CD4-positive, alpha-beta T cell treated with Interleukin-1 beta for 1 hour (primary cell): ENCODE results near the gene ACP7.
"Not testable (repeated sequence)": the region's sequence is repeated elsewhere in the genome, so short reads cannot be mapped to it uniquely, and the experiment has no call there.

Source experiments
- DNase-seq, 2 donors: peaks; one replicate each; pipeline ENCODE4 v3.0.0-alpha.2; 2020 to 2022

ACP7 gene

DNA sequence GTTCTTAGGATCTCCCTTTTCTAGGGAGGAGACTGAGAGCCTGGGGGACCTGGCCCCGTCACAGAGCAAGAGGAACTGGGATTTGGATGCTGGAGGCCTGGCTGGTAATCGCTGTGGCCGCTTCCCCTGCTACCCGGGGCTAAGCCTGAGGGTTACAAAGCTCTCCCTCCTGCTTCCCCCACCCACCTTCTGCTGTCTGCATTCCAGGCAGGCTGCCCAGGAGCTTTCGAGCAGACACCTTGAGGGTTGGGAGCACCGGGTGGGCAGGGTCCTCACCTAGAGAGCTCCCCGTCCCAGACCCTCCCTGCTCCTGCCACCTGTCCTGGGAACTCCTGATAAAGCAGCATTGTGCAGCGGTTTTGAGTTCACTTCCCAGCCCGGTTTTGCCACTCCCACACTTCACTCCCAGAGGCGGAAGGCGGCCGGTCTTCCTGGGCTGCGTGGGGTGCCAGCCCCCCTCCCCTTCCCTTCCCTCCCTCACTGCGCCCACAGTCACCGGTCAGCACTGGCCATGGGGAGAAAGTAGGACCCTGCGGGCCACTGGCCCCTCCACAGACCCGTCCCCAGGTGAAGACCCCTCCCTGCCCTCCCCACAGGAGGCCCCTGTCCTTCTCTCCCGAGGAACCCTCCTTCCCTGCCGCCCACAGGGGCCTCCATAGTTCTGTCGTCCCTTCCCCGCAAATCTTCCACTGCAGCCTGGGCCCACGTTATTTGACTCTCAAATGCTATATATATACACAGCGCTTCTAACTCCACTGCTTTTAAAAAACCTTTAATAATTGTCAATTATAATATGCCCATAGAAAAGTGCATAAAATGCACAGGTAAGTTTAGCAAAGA is 49.5 kb downstream of the ACP7 start:
- no peak for DNase-seq

DNA sequence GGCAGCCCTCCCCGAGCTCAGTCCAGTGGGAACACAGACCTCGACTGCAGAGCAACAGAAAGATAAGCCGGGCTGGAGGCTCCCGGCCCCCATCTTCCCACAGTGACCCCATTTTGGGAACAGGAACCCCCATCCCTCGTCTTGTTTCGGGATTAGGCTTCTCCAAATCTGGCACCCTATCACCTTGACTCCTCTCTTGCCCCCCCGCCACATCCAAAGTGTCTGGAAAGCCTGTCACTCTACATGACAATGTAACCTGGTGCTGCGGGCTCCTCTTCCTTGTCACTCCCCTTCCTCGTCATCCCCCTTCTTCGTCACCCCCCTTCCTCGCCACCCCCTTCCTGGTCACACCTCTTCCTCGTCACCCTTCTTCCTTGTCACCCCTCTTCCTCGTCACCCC is 51.5 kb downstream of the ACP7 start:
- DNase-seq, result no peak

DNA sequence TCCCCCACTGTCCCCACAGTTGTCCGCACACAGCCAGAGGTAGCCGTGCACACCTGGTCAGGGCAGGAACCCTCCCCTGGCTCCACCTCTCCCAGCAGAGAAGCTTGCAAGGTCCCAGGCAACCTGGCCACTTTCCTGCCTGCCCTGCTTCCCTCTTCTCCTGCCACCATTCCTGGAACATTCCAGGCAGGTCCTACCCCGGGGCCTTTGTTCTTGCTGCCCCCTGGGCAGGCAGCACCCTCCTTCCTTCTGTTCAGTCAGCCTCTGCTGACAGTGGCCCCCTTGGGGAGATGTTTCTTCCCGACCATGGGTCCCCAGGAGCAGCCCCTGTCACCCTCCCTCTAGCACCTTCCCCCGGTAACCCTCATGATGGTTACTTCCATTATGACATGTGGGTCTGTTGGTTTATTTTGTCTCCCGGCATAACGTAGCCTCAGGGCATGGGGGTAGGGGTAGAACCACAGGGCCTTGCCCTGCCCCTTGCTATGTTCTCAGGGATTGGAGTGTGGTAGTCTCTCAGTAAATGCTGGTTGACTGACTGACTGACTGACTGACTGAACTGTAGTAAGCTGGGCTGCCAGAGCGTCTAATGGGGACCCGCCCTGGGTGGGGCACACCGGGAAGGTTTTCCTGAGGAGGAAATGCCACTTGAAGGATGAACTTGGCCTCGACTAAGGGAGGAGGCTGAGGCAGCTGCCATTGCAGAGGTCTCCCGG is 52.2 kb downstream of the ACP7 start:
- DNase-seq, result no peak

DNA sequence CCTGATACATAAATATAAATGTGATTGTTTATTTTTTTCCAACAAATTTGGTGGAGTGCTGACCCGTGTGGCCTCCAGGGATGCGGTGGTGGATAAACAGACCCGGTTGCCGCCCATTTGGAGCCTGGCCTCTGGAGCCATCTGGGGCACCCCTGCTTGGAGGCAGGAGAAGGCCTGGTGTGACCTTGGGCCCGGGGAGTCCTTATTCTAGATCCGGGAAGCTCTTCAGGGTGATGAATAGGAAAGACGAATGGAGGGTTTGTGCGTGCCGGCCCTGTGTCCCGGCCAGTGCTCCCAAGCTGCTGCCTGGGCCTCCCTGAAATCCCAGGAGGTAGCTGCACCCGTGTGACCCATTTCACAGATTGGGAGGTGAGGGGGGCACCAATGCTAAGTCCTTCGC is 53.0 kb downstream of the ACP7 start:
- DNase-seq, result no peak

DNA sequence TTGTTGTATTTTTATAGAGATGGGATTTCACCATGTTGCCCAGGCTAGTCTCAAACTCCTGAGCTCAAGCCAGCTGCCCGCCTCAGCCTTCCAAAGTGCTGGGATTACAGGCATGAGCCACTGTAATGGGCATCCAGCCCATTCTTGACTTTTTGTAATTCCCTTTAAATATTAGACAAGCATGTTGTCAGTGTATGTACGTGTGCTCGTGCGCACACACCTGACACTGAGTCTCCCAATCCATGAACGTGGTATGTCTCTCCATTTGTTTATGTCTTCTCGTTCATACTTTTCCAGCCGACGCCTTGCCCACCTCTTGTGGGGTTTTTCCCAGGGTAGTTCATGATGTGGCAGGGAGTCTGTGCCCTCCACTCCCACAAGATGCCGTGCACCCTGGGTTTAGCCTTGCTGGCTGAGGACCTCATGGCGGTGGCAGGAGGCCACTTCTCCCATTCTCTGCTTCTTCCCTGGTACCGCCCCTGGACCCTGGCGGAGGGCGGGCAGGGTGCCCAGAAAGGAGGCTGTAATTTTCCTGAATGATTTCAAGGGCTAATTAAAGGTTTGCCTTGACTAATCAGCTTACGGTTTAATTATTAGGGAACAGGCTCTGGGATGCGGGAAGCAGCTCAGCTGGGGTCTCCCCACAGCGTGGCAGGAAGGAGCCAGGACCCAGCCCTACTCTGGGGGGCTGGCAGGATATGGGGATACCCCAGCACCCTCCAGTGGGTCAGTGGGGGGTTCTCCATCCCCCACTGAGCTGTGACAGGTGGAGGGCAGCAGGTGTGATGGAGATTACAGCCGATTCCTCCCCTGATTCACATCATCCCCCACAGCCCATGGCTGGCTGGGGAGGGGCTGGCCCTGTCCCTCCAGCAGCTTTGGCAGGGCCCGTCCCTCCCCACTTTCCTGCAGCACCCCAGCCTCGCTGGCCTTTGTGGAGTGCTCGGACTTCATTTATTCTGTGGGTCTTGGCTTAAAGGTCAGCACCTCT is 54.3 kb downstream of the ACP7 start:
- no peak for DNase-seq

DNA sequence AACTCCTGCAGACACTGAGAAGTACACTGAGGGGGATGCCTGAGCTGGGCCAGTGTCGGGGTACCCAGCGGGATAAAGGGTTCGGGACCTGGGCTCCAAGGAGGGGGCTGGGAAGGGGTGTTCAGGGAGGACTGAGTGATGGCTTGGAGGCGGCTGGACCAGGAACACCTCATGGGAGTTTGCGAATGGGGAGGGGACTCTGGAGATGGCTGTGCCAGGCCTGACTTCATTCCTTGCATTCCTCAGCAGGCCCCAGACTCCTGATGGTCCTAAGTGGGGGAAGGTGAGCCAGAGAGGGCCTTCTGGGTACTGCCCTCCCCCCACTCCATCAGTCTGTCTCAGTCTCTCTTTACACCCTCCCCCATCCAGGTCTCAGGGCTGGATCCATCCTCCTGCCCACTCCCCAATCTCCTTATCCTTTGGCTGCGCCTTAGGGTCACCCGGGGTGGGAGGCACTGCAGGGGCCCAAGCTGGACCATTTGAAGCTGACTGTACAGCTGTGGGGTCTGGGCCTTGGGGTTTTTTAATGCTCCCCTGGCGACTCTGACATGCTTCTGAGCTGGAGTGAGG is 55.2 kb downstream of the ACP7 start:
- DNase-seq, result no peak

DNA sequence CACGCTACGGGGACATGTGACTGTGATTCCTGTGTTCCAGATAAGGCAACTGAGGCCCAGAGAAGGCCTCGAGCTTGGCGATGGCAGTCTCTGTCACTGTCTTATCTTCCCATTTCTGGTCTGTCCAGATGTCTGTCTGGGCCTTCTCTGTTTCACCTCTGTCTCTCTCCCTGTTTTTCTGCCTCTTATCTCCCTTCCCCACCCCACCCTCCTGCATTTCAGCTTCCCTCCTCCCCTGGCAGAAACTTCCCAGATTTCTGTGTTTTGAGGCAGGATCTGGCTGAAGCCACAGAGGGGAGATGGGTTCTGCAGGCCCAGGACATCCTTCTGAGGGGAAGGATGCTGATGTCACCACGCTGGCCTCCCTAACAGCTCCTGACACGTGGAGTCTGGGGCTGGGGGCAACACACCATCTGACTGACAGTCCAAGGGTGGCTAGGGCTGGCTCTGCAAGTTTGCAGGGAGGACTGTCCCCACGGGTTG is 55.8 kb downstream of the ACP7 start:
- DNase-seq, result no peak

DNA sequence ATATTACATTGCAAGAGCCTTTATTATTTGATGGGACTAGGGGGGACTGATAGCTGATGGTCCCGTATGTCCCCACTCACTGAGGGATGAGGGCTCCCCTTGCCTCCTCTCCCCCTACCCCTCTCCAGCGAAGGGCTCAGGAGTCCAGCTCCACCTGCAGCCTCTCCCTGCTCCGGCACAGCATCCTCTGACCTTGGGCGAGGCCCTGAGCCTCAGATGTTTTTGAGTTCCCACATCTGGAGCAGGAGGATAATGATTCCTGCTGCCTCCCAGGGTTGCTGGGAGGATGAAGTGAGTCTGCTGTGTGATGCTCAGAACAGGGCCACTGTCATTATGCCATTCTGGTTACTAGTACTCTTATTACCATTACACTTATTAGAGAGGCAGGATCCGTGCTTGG is 56.4 kb downstream of the ACP7 start:
- DNase-seq, result no peak

DNA sequence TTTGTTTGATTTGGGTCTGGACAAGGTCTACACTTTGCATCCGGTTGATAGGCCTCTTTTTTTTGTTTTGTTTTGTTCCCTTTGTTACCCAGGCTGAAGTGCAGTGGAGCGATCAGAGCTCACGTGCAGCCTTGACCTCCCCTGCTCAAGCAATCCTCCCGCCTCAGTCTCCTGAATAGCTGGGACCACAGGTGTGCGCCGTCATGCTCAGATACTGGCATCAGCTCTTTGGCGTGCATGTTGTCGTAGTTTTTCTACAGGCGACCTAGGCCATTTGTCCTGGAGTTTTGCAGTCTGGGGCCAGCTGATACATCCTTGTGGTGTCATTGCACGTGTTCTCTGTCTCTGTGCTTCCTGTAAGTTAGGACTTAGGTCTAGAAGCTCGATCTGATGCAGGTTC is 57.8 kb downstream of the ACP7 start:
- no peak for DNase-seq

DNA sequence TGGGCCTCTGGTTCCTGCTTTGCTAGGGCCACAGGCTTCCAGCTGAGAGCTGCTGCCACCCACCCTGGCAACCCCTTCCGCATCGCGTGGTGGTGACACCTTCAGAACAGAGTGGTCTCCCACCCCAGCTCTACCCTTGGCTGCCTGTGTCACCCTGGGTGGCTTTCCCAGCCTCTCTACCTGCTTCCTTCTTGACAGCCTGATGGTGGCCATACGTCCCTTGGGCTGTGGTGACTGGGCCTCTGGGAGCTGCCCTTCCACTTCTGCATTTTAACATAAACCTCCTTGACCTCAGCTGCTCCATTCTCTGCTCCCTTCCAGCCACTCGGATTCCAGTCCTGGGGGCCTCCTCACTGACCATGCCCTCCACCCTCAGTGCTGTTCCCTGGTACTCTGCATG is 58.5 kb downstream of the ACP7 start:
- no peak for DNase-seq

DNA sequence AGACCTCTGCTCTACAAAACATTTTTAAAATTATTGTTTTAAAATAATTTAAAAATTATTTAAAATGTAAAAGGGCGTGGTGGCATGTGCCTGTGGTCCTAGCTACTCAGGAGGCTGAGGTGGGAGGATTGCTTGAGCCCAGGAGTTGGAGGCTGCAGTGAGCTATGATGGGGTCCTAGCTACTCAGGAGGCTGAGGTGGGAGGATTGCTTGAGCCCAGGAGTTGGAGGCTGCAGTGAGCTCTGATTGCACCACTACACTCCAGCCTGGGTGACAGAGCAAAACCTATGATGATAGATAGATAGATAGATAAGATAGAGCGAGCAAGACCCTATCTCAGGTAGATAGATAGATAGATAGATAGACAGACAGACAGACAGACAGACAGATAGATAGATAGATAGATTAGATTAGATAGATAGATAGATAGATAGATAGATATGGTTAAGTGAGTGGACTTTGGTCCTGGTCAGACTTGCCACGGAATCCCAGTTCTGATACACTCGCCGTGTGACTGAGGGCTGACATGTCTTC is 59.7 kb downstream of the ACP7 start:
- DNase-seq, result not testable (repeated sequence)

DNA sequence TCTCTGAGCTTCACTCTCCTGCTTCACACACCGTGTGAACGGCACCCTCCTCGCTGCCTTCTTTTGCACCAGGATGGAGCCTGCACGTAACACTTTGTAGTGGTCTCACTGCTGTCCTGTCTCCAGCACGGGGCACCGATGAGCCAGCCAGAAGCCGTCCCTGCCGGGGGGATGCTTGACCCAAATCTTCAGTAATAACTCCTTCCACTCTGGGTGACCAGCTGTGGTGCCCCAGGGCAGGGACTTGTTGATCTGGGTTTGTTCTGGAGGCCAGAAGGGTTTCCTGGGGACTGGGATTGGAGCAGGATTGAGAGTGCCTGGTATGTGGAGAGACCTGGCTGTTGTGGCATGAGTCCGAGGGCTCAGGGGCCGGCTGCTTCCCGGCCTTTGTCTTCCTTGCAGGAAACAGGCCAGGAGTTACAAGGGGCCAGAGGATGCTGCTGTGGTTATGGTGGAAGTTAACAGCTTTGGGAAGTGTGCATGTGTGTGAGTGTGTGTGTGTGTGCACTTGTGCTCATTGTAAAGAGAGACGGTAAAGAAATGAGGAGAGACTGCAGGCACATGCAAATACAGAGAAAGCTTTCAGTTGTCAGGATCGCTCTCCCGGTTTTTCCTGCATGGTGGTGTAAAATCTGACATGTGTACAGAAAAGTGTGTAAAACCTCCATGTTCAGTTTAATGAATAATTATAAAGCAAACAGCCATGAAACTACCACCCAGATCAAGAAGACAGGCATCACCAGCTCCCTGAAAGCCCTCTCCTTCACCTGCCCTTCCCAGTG is 60.3 kb downstream of the ACP7 start:
- DNase-seq, result no peak

DNA sequence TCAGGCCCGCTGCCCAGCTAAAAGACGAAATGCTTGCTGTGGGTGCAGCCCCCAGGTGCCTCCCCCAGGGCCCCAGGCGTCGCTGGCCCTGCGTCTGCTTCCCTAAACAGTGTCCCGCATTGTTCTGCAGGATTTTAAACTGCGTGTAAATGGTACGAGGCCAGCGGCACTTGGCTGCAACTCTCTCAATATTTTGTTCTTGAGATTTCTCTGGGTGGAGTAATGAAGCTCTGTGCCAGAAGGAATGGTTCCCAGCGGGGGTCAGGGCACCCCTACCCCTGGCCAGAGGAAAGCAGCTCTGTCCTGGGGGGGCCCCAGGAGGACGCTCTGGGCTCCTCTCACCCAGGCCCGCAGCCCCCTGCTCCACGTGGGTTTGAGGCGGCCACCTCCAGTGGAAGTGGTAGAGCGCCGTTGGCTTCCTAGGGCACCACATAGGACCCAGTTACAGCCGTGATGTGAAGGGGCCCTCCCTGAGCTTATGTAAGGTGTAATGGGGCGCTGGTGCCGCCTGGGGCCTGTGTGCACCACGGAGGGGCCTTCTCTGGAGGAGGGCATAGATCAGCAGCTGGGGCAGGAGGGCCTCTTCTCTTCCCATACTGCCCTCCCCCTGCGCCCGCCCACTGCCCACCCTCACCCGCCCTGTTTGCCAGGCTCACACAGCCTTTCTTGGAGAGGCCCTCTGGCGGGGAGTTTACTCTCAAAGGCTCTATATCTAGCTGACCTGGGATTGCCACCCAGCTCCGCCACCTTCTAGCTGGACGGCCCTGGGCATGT is 61.2 kb downstream of the ACP7 start:
- no peak for DNase-seq

DNA sequence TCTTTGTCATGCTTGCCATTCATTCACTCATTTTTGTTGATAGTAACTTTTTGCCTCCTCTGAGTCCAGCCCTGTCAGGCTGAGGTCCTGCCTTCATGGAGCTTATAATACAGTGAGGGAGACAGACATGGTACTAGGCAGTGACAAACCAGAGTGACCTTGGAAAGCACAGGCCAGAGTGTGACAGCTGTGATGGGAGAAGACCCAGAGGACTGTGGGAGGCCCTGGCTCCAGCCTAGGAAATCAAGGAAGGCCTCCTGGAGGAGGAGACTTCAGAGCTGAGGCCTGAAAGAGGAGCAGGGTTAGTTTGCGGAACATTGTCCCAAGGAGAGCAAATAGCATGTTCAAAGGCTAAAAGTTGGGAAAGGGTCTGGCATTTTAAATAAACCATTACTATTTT is 61.9 kb downstream of the ACP7 start:
- no peak for DNase-seq

DNA sequence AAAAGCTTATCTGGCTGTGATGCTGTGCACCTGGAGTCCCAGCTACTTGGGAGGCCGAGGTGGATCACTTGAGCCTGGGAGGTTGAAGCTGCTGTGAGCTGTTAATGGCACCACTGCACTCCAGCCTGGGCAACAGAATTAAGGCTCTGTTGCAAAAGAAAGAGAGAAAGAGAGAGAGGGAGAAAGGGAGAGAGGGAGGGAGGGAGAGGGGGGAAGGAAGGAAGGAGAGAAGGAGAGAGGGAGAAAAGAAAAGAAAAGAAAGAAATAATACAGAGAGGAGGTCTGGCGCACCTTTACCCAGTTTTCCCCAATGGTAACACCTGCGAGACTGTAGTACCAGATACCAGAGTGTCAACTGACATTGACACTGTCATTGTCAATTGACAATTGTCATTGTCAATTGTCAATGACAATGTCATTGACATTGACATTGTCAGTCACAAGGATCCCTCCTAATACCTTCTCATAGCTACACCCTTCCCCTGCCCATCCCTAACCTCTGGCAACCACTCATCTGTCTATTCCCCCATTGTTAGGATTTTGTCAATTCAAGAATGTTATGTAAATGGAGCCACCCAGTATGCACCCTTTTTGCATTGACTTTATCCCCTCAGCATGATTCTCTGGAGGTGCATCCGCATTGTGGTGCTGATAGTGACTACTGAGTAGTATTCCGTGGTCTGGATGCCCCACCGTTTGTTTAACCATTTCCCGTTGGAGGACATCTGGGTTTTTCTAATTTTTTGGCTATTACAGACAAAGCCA is 62.7 kb downstream of the ACP7 start:
- DNase-seq, result no peak

DNA sequence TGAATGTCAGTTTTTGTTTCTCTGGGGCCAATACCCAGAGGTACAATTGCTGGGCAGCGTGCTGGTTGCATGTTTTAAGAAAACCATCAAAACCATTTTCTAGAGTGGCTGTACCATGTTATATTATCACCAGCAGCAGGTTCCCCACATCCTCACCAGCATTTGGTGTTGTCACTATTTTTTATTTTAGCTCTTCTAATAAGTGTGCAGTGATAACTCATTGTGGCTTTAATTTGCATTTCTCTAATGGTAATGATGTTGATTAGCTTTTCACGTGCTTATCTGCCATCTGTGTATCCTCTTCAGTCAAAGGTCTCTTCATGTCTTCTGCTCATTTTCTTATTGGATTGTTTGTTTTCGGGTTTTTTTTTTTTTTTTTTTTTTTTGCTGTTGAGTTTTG is 63.3 kb downstream of the ACP7 start:
- DNase-seq, result no peak

DNA sequence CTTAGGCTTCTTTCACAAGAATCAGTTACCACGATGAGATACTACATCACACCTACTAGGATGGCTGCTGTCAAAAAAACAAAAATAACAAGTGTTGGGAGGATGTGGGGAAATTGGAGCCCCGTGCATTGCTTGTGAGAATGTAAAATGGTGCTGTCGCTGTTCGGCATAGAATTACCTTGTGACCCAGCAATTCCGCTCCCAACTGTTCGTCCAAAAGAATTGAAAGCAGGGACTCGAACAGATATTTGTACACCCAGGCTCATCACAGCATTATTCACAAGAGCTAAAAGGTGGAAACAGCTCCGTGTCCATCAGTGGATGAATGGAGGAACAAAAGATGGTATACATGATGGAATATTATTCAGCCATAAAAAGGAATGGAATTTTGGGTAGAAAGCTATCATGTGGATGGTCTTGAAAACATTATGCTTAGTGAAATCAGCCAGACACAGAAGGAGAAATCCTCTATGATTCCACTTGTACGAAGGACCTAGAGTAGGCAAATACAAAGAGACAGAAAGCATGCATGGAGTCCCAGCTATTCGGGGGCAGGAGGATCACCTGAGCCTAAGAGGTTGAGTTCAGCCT is 64.9 kb downstream of the ACP7 start:
- DNase-seq, result no peak

DNA sequence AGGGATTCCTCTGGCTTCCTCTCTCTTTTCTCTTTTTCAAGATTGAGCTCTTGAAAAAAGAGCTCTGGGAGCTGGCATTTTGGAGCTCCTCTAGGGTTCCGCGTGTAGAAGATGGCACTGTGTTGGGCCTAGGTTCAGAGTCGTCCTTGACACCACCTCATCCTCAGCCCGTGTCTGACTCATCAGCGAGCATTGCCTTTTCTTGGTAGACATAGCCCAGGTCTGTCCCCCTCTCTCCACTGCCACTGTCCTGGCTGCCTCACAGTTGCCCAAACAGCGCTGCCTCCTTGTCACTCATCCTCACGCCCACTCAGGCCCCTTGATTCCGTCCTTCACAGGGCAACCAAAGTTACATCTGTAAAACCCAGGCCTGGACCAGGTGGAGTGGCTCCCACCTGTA is 66.1 kb downstream of the ACP7 start:
- no peak for DNase-seq

DNA sequence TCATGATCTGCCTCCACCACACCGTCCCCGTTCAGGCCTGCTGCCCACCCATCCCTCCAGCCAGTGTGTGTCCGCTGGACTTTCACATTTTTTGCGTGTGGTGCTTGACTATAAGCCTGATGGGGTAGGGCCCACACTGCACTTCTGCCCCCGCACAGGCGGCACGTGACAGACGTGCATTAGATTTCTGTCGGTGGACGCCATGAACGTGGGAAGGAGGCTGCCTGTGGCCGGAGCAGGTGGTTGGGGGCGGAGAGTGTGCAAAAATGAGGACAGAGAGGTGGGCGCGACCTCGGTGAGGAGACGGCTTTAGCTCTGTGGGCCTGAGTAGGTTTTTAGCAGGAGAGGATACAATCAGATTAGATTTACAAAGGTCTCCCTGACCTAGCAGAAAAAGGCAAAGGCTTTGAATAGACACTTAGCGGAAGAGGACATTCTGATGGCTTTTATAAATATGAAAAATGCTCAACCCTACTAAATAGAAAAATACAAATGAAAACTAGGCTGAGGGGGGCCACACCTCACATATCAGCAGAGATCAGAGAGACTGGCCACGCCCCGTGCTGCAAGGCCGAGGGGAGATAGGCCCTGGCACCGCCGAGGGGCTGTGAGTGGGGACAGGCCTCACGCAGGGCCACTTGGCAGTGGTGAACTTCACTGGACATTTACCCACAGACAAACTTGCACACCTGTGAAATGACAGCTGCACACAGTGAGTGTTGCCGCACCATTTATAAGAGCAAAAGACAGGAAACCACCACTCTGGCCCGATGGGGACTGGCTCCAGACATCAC is 66.8 kb downstream of the ACP7 start:
- no peak for DNase-seq
